Measurements from ENCODE around the gene TMEM14A. TPM values are rescaled to one million over a fixed set of nuclear protein-coding genes. Genes with fewer than 3 reads are reported as not detected.
"Not testable (repeated sequence)": the region's sequence is repeated elsewhere in the genome, so short reads cannot be mapped to it uniquely, and the experiment has no call there.

Gene TMEM14A, protein sequence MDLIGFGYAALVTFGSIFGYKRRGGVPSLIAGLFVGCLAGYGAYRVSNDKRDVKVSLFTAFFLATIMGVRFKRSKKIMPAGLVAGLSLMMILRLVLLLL
- 50.2 TPM for polyA plus RNA-seq (2013, experiment 1 of 2; ENCODE audit: insufficient read length)
- 60.8 TPM for polyA plus RNA-seq (2013, experiment 2 of 2; ENCODE audit: insufficient read length)

DNA sequence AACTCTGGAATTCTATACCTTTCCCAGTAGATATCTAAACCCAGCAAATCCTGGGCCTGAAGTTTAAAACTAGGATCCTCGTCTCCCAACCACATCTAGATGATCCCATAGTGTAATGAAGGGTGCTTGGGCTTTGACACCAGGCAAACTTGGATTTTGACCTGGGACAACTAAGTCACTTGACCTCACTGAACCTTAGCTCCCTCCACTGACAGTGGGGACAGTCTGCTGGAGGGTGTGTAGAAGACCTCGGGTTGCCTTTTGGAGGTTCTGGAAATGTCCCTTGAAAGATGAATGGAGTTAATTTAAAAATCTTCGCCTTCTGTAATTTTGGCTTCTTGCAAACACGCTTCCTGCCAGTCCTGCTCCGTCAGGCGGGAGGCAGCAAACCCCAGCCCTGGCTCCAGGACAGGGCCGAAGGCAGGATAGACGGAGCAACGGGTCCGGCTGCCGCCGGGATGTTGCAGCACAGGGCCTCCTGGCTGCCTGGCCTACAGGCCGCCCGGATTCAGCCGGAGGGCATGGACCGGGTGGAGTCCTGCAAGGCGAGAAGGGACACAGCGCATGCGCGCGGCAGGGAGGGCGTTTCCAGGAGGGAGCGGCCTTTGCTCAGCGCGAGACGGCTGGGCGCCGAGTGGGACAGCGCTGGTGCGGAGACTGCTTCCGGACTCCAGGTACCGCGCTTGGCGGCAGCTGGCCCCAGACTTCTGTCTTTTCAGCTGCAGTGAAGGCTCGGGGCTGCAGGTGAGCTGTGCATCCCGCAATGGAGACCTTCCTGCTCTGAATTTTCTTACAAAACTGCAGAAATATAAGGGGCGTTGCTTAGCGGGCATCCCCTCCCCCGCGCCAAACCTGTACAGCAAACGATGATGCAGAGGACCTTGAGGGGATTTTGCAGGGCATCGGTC lies at the start of gene TMEM14A:
Gene TMEM14A (plus strand): TSS at position 612 of the 908 bp plus-strand sequence. CDS start 5,990 bp downstream, outside the sequence.
- peak; percentile 91 for DNase-seq

DNA sequence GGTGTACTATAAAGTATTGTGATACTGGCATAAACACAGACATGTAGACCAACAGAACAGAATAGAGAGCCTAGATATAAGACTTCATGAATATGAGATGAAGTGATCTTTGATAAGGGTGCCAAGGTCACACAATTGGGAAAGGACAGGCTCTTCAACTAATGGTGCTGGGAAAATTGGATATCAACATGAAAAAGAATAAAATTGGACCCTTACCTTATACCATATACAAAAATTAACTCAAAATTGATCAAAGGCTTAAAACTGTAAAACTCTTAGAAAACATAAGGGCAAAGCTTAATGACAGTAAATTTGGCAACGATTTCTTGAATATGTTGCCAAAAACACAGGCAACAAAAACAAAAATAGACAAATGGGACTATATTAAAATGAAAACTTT lies 49.3 kb upstream of the TMEM14A start:
- no peak for DNase-seq

DNA sequence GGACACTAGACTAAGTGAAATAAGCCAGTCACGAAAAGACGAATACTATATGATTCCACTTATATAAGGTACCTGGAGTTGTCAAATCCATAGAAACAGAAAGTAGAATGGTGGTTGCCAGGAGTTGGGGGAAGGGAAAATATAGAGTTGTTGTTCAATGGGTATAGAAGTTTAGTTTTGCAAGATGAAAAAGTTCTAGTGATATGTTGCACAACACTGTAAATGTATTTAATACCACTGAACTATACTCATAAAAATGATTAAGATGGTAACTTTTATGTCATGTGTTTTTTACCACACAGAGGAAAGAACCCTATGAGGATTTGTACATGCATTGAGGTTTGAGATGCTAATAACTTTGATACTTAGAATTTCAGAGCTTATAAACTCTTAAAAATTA lies 48.1 kb upstream of the TMEM14A start:
- DNase-seq, result no peak

DNA sequence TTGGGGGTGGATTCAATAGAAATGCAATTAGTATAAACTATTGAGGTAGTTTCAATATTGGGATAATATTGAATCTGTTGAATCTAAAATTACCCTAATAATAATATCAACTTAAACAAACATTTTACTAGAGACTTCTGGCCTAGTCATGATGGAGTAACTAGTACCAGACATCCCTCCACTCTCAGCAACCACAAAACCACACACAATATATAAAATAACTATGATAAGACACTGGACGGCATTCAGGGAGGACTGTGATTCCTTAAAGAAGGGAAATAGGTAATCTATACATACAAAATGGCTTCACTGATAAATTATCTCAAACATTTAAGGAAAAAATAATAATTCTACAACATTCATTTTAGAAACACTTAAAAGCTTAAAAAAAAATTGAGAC lies 38.9 kb upstream of the TMEM14A start:
- DNase-seq, result no peak

DNA sequence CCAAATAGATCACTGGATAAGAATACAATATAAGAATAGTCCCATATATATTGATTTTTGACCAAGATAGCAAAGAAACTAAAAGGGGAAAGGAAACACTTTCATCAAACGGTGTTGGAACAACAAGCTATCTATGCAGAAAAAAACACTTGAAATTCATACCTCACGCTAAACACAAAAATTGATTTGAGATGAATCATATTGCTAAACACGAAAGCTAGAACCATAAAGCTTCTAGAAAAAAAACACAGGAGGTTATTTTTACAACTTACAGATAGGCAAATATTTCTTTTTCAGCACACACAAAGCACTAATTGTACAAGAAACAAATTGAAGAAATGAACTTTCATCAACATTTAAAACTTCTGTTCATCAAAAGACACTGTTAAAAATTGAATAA lies 36.7 kb upstream of the TMEM14A start:
- peak; percentile 54 for DNase-seq

DNA sequence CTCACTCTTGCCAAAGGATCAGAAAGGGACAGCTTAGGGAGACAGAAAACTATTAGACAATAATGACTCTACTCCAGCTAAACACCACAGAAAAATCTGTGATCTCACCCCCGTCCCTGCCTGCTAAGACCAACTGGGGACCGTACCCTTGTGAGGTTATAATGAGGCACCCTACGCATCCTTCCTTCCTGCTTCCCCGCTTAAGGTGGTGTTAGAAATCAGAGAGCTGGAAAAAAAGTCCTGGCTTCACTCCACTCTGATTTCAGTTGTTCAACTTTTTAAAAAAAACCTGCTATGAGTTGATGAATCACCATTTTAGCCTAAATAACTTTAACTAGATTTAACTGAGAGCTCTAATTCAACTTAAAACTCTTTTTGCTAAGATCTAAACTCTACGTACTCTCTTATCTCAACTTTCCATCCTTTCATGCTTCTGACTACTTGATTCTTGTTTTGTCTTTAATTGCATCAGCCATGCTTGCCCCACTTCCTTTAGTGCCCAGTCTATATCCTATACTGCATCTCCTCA lies 35.8 kb upstream of the TMEM14A start:
- no peak for DNase-seq

DNA sequence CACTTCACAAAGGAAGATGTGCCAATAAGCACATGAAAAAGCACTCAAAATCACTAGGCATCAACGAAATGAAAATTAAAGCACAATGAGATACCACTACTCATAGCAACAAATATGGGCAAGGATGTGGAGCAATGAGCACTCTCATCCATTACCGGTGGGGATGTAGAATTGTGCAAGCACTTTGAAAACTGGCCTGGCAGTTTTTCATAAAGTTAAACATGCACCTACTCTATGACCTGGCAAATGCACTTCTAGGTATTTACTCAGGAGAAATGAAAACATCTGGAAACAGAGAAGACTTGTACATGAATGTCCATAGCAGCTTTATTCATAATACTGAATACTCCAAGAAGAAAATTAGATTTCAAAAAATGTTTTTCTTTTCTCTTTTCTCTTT lies 34.1 kb upstream of the TMEM14A start:
- no peak for DNase-seq

DNA sequence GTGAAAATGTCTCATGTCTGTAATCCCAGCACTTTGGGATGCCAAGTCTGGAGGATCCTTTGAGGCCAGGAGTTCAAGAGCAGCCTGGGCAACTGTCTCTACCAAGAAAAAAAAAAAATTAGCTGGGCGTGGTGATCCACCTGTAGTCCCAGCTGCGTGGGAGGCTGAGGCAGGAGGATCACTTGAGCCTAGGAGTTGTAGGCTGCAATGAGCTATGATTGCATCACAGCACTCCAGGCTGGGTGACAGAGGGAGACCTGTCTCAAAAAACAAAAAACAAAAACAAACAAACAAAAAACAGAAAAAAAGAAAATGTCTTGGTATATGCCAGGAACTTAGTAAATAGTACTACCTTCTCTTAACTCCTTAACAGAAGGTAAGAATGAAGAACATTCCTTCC lies 31.4 kb upstream of the TMEM14A start:
- DNase-seq, result no peak

DNA sequence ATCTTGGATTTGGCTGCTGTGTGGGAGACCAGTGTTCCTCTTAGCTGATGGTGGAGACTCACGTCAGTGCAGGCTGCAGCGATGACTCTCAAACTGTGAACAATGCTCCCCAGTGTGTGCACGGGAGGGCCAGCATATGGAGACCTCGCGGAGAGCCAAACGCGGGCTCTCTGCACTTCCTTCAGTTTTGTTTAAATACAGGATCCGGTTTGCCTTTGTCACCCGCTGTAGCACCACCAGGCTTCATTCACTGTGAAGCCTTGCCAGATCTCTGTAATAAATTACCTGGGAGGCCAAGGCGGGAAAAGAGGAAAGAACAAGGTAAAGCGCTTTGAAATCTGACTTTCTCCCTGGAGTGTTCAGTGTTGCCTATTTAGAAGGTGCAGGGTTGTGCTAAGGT lies 30.7 kb upstream of the TMEM14A start:
- no peak for DNase-seq

DNA sequence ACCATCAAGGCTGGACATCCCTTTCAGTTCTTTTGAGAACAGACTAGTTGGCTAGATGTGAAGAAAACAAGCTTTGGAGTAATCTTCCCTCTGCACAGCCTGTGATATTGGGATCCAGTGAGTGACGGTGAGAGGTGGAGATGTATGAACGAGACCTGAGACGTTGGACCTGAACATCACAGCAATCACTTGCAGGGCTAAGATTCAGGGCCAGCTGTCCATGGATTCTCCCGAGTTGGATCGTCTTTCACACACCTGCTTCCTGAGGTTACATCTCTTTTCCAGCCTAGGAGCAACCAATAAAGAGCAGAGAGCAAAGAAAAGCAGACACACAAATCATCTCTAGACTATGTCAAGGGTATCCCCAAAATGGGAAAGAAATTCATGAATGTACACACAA lies 30.0 kb upstream of the TMEM14A start:
- no peak for DNase-seq

DNA sequence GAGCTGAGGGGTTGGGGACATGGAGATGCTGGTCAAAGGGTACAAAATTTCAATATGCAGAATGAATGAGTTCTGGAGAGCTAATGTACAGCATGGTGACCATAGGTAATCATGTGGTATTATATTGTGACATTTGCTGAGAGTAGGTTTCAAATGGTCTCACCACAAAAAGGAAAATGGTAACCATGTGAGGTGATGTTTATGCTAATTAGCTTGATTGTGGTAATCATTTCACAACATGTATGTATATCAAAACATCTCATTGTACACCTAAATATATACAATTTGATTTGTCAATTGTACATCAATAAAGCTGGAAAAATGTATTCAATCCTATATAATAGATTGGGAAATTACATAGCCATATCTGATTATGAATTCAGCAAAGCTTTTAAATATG lies 29.5 kb upstream of the TMEM14A start:
- DNase-seq, result no peak

DNA sequence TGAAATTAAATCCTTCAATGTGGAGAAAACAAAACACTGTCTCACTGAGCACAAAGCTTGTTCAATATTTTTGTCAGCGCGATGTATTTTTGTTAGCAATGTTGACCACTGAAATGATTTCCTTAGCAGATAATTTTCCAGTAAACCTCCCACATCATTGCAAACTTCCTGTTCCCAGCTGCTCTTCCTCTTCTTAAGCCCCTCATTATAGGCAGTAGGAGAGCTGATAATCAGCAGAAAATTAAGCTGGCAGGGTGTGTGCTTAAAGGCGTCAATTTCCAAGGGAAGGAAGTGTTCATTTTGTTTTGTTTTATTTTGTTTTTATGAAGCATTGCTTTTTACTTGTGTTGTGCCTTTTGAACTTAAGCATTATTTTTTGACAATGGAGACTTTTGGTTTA lies 29.1 kb upstream of the TMEM14A start:
- no peak for DNase-seq

DNA sequence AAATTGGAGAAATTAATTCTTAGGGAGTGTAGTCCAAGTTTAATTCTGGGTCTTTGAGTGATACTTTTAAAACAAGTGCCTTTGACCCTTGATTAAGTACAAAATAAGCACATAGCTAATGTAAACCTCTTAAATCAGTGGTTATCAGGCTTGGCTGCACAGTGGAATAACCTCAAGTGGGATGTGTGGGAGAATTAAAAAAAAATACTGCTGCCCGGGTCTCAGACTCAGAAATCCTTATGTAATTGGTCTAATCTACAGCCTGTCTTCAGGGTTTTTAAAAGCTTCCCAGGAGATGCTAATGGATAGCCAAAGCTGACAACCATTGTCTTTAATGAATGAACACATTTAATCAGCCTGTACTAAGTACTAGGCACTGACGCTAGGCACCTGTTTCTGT lies 28.5 kb upstream of the TMEM14A start:
- DNase-seq, result no peak

DNA sequence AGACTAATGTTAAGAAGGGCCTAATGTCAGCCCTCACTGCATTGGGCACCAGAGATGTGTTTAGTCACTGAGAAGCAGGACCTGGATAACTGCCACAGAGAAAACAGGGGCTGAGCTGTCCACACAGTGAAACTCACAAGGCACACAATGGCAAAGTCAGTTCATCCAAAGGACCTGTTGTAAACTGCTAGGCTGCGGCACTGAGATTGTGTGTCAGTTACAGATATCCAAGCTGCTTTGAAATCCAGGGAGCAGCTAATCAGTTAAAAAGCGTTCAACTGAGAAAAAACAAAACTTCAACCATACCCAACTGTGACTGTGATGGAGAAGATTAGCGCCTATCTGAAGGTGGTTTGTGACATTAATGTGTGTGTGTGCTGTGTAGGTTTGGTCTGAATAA lies 27.8 kb upstream of the TMEM14A start:
- no peak for DNase-seq

DNA sequence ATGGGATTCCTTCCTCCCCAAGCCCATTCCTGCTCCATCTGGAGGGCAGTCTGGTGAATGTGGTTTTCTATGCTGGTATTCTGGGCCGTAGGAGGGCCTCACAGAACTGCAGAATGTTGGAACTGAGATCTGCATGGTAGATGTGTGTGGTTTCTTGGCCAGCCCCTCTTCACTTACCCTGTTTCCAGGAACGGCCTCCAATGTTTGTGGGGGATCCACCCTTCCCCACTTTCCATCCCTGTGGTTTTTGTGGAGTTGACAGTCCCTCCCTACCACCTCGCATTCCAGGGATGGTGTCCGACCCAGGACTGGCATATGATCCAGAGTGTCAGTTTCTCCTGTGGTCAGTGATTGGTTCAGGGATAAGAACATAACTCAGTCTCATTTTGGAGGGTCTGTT lies 26.7 kb upstream of the TMEM14A start:
- DNase-seq, result no peak

DNA sequence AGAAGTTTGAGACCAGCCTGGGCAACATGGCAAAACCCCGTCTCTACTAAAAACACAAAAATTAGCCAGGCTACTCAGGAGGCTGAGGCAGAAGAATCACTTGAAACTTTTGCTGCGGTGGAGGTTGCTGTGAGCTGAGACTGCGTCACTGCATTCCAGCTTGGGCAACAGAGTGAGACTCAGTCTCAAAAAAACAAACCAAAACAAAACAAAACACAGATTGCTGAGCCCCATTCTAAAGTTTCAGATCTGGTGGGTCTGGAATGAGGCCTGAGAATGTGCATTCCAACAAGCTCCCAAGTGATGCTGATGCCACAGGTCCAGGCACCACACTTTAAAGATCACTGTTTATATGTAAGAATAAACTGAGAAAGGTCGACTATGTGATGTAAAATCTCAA lies 24.9 kb upstream of the TMEM14A start:
- DNase-seq, result no peak

DNA sequence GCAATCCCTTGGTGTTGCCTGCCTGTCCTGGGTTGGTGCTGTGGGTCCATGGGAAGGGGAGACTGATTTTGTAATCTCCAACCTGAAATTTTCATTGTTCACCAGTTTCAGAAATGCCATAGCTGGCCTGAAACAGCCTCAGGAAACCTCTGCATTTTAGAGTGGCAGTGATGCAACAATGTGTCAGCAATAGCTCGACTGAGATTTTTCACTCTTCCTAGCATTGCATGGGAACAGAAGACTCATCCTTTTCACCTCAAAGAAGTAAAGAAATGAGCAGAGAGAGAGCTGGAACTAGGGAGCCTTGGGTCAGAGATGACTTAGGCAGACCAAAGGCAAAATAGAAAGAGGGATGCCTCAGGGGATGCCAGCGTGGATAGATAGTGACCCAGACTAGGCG lies 23.7 kb upstream of the TMEM14A start:
- DNase-seq, result peak; percentile 48

DNA sequence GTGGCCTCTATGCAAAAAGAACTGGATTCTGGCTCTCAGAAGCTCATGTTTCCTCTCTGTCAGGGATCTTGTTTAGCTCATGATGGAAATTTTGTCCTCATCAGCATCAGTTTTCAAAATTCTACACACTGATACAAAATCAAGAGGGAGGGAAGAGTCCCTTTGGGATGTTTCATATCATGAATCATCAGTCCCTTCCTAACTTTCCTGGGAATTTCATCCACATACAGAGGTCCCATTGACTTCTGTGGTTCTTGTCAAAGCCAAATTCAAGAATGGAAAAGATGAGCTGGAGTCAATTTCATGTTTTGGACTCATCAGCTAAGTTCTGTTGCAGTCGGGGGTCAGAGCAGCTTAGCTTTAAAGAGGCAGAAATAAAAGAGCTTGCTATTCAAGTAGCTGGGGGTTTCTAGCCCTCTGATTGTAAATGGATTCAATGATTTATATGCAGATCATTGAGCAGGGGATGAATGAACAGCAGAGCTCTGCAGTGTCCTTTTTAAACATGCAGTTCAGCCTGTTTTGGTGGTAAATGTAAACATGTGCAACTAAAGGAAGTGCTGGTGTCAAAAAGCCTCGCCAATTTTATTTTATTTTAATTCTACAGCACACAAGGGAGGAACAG lies 21.3 kb upstream of the TMEM14A start:
- DNase-seq, result peak; percentile 67

DNA sequence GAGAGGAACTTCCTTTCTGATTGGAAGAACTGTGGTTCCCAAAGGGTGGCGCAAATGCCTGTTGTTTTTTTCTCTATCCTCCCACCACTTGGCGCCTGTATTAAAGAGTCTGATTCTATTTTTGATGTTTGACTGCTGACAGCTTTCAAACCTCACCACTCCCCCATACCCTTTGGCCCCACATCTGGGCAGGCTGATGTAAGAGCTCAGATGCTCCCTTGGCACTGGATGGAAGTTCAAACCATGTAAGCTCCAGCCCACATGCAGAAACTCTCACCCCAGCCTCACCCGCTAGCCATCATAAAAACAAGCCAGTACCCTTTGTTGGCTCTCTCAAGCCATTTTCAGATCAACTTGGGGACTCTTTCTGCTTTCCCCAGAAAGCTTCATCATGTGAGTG lies 20.0 kb upstream of the TMEM14A start:
- no peak for DNase-seq

DNA sequence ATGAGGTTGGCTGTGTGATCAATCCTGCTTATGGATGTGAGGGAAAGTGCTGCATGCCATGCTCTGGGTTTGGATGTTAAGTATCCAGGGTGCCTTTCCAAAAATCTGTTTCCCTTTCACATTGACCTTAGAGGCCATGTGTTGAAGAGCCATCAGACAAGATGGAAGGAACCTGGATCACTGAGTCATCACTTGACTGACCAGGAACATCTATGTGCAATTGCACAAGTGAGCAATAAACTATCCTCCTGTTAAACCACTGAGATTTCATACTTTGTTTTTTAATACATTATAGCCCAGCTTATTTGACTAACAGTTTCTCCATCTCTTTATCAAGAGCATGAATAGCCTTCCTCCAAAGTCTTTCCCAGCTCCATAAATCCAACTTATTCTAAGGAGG lies 17.8 kb upstream of the TMEM14A start:
- DNase-seq, result no peak

DNA sequence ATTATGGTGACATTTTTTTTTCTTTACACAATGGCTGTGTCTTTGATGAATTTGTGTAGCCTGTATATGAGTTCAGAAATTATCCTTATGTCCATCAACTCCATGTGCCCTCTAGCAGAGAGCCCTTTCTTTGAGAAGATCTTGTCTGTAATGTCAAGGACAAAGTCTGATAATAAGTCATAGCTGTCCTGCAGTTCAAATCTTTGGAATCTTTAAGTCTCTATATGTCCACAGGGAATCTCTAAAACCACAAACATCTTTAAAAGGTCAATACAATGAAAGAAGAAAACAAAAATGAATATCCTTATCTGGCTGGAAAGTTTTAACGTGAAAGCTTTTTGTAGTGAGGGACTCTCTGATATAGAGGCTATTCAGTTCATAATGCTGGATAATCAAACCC lies 16.9 kb upstream of the TMEM14A start:
- DNase-seq, result no peak

DNA sequence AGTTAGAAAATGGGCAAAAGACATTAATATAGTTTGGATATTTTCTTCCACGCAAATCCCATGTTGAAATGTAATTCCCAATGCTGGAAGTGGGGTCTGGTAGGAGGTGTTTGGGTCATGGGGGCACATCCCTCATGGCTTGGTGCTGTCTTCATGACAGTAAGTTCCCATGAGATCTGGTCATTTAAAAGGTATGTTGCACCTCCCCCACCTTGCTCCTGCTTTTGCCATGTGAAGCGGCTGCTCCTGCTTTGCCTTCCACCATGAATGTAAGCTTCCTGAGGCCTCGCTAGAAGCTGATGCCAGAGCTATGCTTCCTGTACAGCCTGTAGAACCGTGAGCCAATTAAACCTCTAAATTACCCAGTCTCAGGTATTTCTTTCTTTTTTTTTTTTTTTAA lies 16.3 kb upstream of the TMEM14A start:
- DNase-seq, result no peak

DNA sequence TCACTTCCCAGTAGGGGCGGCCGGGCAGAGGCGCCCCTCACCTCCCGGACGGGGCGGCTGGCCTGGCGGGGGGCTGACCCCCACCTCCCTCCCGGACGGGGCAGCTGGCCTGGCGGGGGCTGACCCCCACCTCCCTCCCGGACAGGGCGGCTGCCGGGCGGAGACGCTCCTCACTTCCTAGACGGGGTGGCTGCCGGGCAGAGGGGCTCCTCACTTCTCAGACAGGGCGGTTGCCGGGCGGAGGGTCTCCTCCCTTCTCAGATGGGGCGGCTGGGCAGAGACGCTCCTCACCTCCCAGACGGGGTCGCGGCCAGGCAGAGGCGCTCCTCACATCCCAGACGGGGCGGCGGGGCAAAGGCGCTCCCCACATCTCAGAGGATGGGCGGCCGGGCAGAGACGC lies 15.0 kb upstream of the TMEM14A start:
- not testable (repeated sequence) for DNase-seq

DNA sequence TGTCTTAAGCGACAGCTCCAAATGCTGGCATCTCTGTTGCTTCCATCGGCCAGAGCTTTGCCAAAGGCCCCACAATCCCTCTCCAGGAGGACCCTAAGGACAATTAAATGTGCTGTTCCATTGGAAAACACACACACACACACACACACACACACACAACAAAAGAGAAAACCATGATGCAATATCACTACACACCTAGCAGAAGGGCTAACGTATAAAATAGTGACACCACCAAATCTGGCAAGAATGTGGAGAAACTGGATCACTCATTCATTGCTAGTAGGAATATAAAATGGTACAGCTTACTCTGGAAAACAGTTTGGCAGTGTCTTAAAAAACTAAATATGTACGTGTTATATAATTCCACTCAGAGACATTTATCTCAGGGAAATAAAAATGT lies 13.0 kb upstream of the TMEM14A start:
- DNase-seq, result no peak
